Fibroblast of peridontal ligament (primary cell): Measurements from ENCODE around the gene APBA2.

Source experiments
- DNase-seq: peaks from one replicate; pipeline ENCODE4 v3.0.0-alpha.2; 2010; ENCODE audit errors: extremely low read depth

Gene APBA2

DNA sequence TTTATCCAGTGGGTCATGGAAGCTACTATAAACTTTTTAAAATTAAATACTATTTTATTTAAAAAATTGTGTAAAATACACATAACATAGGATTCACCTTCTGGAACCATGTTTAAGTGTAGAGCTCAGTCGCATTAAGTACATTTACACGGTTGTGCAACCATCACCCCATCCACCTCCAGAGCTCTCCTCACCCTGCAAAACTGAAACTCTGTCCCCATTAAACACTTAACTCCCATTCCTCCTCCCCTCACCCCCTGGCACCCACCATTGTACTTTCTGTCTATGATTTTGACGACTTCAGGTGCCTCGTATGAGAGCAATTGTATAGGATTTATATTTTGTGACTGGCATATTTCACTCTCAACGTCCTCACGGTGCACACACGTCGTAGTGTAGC lies 70.7 kb downstream of the APBA2 start:
- no peak for DNase-seq

DNA sequence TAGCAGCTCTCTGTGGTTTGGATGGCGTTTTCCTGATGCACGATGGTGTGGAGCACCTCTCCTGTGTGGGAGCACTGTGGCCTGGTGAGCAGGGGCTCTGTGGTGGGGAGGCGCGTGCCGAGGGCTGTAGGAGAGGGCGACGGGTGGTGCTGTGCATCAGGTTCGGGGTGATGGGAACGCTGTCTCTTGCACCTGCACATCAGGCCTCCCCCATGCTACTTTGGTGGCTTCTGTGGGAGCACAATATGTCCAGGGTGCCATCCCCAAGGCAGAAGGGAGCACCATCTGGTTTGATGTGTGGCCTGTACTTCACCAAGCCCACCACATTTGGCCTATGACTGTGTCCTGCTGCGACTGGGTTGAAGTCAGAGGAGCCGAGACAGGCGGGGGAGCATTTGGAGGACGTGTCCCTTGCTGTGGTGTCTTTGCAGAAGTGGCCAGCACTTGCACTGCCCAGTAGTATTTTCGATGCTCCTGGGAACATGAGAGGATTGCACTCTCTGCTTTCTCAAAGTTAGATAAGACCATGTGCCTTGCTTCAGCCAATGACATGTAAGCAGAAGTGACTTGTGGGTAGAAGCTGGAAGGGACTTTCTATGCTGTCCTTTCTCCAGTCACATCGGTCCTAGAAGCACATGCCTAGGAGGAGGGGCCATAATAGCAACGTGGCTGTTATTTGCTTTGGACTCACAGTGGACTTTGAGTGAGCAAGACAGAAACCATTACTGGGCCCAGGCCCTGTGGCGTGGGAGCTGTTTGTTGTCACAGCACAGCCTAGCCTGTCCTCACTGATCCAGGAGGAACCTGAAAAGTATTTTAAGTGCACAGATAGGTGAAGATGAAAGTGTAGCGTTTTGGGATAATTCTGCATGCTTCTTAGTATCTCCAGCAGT lies 72.1 kb downstream of the APBA2 start:
- DNase-seq: no peak

DNA sequence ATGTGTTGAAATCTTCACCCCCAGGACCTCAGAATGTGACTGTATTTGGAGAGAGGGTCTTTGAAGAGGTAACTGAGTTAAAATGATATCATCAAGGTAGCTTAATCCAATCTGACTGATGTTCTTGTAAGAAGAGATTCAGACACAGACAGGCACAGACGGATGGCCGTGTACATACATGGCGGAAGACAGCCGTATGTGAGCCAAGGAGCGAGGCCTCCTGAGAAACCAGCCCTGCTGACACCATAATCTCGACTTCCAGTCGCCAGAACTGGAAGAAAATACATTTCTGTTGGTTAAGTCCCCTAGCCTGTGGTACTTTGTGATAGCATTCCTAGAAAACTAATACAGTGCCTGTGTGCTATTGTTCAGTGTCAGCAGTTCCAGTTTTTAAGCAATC lies 73.6 kb downstream of the APBA2 start:
- DNase-seq: no peak

DNA sequence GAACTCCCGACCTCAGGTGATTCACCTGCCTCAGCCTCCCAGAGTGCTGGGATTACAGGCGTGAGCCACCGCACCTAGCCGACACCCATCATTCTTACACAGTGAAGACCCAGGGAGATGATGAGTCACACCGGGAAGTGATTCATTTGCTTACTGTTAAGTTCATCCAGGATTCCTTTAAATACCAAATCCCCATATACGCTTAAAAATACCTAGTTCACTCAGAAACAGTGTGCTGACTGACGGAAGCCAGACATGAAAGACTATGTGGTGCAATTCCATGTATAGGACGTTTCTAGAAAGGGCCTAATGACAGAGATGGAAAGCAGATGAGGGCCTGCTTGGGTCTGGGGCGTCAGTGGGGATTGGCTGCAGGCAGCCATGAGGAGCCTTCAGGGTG lies 75.2 kb downstream of the APBA2 start:
- peak; percentile 35 for DNase-seq

DNA sequence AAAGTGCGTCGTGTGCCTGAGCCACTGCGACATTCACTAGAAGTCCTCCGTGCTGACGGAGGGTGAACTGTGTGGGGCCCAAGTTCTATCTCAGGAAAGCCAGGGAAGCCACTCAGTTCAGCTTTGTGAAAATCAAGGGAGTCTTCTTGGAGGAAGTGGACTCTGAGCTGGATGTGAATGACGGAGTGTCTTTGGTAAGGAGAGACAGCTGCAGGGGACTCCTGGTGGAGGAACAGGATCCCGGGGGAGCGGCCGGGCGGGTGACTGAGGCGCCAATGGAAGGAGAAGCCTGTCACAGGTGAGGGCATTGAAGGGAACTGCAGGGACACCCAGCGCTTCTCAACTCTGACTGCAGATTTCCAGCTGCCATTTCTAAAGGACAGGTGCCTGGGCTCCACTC lies 75.6 kb downstream of the APBA2 start:
- DNase-seq: no peak

DNA sequence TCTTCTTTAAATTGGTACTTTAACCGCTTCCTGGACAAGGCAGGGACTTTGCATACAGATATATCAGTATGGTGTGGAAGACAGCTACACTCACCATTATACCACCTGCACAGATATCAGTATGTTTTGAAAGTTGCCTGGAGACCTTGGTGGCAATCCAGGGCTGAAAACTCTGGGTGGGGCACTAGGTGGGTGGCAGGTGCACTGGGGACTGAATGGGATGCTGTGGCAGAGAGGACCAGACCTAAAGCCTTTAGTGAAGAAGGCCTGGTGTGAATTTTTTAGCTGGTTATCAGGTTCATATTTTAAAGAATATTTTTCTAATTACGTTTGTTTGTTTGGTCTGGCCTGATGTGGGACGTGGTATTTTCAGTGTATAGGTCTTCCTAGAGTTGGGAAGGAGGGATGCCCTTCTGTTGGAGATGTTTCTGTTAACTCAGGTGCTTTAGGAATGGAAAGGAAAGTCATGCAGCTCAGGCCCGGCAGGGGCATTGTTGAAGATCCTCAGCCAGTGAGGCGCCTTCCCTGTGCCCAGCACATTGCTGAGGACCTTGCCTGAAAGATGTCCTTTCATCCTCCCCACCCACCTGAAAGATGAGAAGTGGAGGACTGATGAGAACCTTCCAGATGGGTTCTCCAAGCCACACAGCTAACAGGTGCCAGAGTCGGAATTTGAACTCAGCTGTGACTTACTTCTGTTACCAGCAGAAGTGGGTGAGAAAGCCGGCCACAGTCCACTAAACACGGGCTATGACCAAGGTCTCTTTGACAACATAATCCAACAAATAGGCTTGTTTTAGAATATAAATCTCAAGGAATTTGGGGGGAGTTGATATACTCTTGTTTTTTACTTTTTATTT lies 77.3 kb downstream of the APBA2 start:
- no peak for DNase-seq

- DNase-seq: no peak
Measured at GRCh38 chr15:28963711-28964081, 77.9 kb downstream of the APBA2 start.

DNA sequence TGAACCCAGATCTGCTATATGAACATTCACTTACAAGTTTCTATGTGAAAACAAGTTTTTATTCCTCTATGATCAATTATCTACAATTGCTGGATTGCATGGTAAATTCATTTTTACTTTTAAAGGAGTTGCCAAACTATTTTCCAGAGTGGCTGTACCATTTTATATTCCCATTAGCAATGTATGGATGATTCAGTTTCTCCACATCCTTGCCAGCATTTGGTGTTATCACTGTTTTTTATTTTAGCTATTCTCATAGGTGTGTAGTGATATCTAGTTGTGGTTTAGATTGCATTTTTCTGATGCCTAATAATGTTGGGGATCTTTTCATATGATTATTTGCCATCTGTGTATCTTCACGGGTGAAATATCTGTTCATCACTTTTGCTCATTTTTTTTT lies 78.3 kb downstream of the APBA2 start:
- no peak for DNase-seq

DNA sequence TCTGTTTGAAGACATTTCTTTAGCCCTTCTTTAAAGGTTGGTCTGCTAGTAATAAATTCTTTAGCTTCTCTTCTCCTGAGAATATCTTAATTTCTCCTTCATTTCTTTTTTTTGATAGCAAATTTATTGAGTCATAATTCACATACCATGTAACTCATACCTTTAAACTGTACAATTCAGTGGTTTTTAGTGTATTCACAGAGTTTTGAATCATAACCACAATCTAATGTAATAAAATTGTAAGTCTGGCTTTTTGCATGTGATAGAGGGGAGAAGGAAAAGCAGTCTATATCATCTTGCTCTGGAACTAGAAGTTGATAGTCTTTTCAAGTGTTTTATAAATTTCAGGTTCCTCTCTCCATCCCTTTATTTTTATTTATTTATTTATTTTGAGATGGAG lies 81.3 kb downstream of the APBA2 start:
- DNase-seq: peak; percentile 19

- no peak for DNase-seq
Measured at GRCh38 chr15:28967990-28968389, 82.2 kb downstream of the APBA2 start.

GRCh38 chr15:28969511-28970085 lies 83.8 kb downstream of the APBA2 start:
- DNase-seq: no peak

- DNase-seq: no peak
Measured at GRCh38 chr15:28974142-28974541, 88.4 kb downstream of the APBA2 start.

DNA sequence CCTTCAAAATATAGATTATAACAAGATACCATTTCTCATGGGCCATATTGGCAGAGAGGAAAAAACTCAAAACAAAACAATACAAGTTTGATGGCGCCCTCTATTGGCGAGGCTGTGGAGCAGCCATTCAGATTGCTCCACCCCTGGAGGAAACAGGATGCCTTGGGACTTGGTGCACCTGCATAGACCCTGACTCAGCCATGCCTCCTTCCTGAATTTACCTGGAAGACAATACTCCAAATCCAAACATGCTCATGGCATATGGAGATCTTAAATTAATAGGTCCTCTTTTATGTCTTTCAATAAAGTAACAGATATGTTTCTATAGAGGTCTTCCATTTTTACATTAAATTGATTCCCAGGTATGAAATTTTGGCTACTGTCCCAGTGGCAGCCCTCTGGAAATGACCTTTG lies 90.0 kb downstream of the APBA2 start:
- DNase-seq: peak; percentile 52

DNA sequence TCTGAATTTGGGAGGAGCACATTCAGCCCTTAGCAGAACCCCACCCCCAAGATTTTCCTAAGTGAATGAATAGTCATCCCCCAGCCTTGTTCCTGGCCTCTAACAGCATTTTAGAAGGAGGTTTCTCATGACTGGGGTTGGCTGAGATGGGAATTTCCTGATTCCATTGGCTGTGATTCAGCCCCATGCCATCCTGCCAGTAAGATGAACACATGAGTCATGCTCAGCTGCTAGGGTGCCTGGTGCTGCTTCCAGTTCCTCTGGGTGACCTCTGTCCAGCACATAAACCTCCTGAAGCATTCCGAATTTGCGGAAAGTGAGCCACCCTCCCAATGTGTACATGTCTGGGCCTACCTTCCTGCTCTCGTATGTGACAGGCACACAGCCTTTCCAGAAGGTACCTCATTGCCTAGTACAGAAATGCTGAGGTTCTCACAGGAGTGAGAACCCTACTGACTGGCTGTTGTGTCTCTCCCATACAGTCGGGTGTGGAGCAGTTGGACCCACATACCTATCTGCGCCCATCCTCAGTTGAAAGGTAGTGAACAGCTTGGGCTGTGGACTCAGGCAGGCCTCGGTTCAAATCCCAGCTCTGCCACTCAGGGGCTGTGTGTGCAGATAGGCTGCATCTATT lies 91.7 kb downstream of the APBA2 start:
- peak; percentile 98 for DNase-seq

GRCh38 chr15:28978011-28978378 lies 92.2 kb downstream of the APBA2 start:
- DNase-seq: no peak

- no peak for DNase-seq
Measured at GRCh38 chr15:28978661-28979060, 92.9 kb downstream of the APBA2 start.

DNA sequence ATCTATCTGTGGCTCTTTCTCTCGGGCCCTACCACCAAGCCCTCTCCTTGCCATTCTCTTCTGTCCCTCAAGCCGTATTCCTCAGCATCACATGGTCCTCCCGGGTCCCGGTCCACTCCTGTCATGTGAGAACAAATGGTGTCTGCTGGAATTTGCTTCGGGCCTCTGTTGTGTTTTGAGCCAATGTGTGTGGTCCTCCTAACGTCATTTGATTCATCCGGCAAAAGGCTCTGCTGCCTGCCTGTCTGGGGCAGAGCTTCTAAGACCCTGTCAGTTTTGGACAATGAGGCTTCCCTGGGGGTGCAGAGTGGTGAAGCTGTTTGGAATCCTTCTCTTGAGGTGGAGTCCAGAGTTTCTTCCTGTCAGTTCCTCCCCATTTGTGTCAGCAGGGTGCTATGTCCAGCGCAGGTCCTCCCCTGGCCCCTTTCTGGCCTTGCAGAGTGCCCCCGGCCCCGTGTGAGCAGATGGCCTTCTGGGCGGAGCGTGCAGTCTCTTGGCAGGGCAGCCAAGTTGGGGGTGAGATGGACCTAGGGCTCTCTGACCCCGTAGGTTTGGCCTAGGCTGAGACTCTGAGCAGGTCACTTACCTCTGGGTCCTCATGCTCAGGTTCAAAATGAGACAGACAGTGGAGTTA lies 93.6 kb downstream of the APBA2 start:
- no peak for DNase-seq

- DNase-seq: no peak
Measured at GRCh38 chr15:28980709-28981350, 95.1 kb downstream of the APBA2 start.

DNA sequence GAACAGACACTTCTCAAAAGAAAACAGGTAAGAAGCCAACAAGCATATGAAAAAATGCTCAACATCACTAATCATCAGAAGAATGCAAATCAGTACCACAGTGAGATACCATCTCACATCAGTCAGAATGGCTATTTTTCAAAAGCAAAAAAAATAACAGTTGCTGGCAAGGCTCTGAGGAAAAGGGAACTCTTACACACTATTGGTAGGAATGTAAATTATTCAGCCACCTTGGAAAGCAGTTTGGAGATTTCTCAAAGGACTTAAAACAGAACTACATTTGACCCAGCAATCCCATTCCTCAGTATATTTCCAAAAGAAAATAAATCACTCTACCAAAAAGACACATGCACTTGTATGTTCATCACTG lies 95.6 kb downstream of the APBA2 start:
- DNase-seq: no peak

GRCh38 chr15:28981921-28982320 lies 96.1 kb downstream of the APBA2 start:
- DNase-seq: no peak

GRCh38 chr15:28982886-28983285 lies 97.1 kb downstream of the APBA2 start:
- DNase-seq: no peak
